Natural killer cell treated with Interleukin-12 subunit alpha and Interleukin-12 subunit beta and Interleukin-15 and Interleukin-18, amount 100 ng/mL, for 72 hours (primary cell): ENCODE measurements around the gene MUSK. TPM values are rescaled to one million over a fixed set of nuclear protein-coding genes. Genes with fewer than 3 reads are reported as not detected.

Experiments
- ATAC-seq, 2 donors: fragments of 150-1000 bp; cut with Tn5 transposase in 1 of 2; sonication (Bioruptor Pico), chemical (Tn5 transposase) in 1 of 2; 2 replicates each; pipeline ENCODE4 v1.10.0; 2021
- DNase-seq: peaks from one replicate; pipeline ENCODE4 v3.0.0; 2022; ENCODE audit warnings: low spot score
- H3K27ac Mint-ChIP-seq, 2 donors: 1 replicate in 1 of 2; 2 replicates in 1 of 2; pipeline ENCODE4 v1.8.0; 2022; ENCODE audit warnings: mixed read lengths in 2 of 2, mild to moderate bottlenecking in 1 of 2, moderate library complexity in 1 of 2
- H3K27me3 Mint-ChIP-seq, 2 donors: 1 replicate in 1 of 2; 2 replicates in 1 of 2; pipeline ENCODE4 v1.8.0; 2022; ENCODE audit warnings: mixed read lengths in 2 of 2
- H3K36me3 Mint-ChIP-seq: one replicate; pipeline ENCODE4 v1.8.0; 2022; ENCODE audit warnings: mixed read lengths
- H3K4me1 Mint-ChIP-seq, 2 donors: 1 replicate in 1 of 2; 2 replicates in 1 of 2; pipeline ENCODE4 v1.8.0; 2022; ENCODE audit warnings: low read depth in 2 of 2, mixed read lengths in 2 of 2, mild to moderate bottlenecking in 1 of 2
- H3K4me3 Mint-ChIP-seq: one replicate; pipeline ENCODE4 v1.8.0; 2022; ENCODE audit warnings: mixed read lengths
- H3K9me3 Mint-ChIP-seq: 2 replicates; pipeline ENCODE4 v1.8.0; 2022; ENCODE audit warnings: mixed read lengths
- total RNA-seq, 2 donors: library from RNA; stranded (reverse); gene quantifications; one replicate each; pipeline ENCODE4 v1.2.3, GENCODE V29; 2022

Gene MUSK
- total RNA-seq, 2 donors from 2014 or later, result not detected

- no peaks in the 10 kb centered on the region for H3K36me3 Mint-ChIP-seq
- ATAC-seq, result no peak
- DNase-seq, result no peak
- no peaks in the 10 kb centered on the region for H3K4me1 Mint-ChIP-seq
- H3K27me3 Mint-ChIP-seq, result no peaks in the 10 kb centered on the region
- no peak overlapping the region for H3K27ac Mint-ChIP-seq
- peaks cover 12% of the 10 kb centered on the region for H3K9me3 Mint-ChIP-seq
- no peak overlapping the region for H3K4me3 Mint-ChIP-seq
Measured at GRCh38 chr9:110714314-110714713, 45.7 kb downstream of the MUSK start.

- no peaks in the 10 kb centered on the region for H3K36me3 Mint-ChIP-seq
- no peaks in the 10 kb centered on the region for H3K27me3 Mint-ChIP-seq
- no peak overlapping the region for H3K4me3 Mint-ChIP-seq
- DNase-seq (no peak), ATAC-seq (no peak)
- H3K9me3 Mint-ChIP-seq, result no peaks in the 10 kb centered on the region
- H3K27ac Mint-ChIP-seq, result no peak overlapping the region
- no peaks in the 10 kb centered on the region for H3K4me1 Mint-ChIP-seq
Measured at GRCh38 chr9:110728058-110728457, 59.5 kb downstream of the MUSK start.

- no peak for ATAC-seq
- H3K27me3 Mint-ChIP-seq, result no peaks in the 10 kb centered on the region
- no peak overlapping the region for H3K4me3 Mint-ChIP-seq
- H3K9me3 Mint-ChIP-seq, result no peaks in the 10 kb centered on the region
- H3K4me1 Mint-ChIP-seq, result no peaks in the 10 kb centered on the region
- no peak for DNase-seq
- H3K27ac Mint-ChIP-seq, result no peak overlapping the region
- no peaks in the 10 kb centered on the region for H3K36me3 Mint-ChIP-seq
Measured at GRCh38 chr9:110729641-110730040, 61.0 kb downstream of the MUSK start.

GRCh38 chr9:110731437-110732028 is 62.9 kb downstream of the MUSK start:
- ATAC-seq (no peak), DNase-seq (no peak)
- no peak overlapping the region for H3K27ac Mint-ChIP-seq
- no peaks in the 10 kb centered on the region for H3K27me3 Mint-ChIP-seq
- no peaks in the 10 kb centered on the region for H3K9me3 Mint-ChIP-seq
- no peaks in the 10 kb centered on the region for H3K36me3 Mint-ChIP-seq
- no peaks in the 10 kb centered on the region for H3K4me1 Mint-ChIP-seq
- no peak overlapping the region for H3K4me3 Mint-ChIP-seq

GRCh38 chr9:110738982-110739381 is 70.4 kb downstream of the MUSK start:
- Mint-ChIP-seq H3K4me1 (no peaks in the 10 kb centered on the region), H3K27me3 (no peaks in the 10 kb centered on the region), H3K4me3 (no peak overlapping the region), H3K27ac (no peak overlapping the region), H3K36me3 (no peaks in the 10 kb centered on the region), H3K9me3 (peaks cover 3% of the 10 kb centered on the region)
- DNase-seq (no peak), ATAC-seq (no peak)

GRCh38 chr9:110742741-110743371 is 74.3 kb downstream of the MUSK start:
- Mint-ChIP-seq H3K36me3 (no peaks in the 10 kb centered on the region), H3K4me1 (no peaks in the 10 kb centered on the region), H3K4me3 (no peak overlapping the region), H3K27ac (no peak overlapping the region), H3K9me3 (no peaks in the 10 kb centered on the region), H3K27me3 (no peaks in the 10 kb centered on the region)
- no peak for ATAC-seq
- no peak for DNase-seq

GRCh38 chr9:110744715-110745384 is 76.3 kb downstream of the MUSK start:
- Mint-ChIP-seq H3K27me3 (no peaks in the 10 kb centered on the region), H3K36me3 (no peaks in the 10 kb centered on the region), H3K27ac (no peak overlapping the region), H3K4me1 (no peaks in the 10 kb centered on the region), H3K9me3 (peaks cover 3% of the 10 kb centered on the region), H3K4me3 (no peak overlapping the region)
- ATAC-seq (no peak), DNase-seq (no peak)

- ATAC-seq (no peak), DNase-seq (no peak)
- peaks cover 3% of the 10 kb centered on the region for H3K9me3 Mint-ChIP-seq
- no peak overlapping the region for H3K27ac Mint-ChIP-seq
- H3K4me3 Mint-ChIP-seq, result no peak overlapping the region
- H3K36me3 Mint-ChIP-seq, result no peaks in the 10 kb centered on the region
- no peaks in the 10 kb centered on the region for H3K4me1 Mint-ChIP-seq
- no peaks in the 10 kb centered on the region for H3K27me3 Mint-ChIP-seq
Measured at GRCh38 chr9:110745676-110746075, 77.1 kb downstream of the MUSK start.

- H3K4me1 Mint-ChIP-seq, result no peaks in the 10 kb centered on the region
- H3K4me3 Mint-ChIP-seq, result no peak overlapping the region
- H3K27ac Mint-ChIP-seq, result no peak overlapping the region
- no peaks in the 10 kb centered on the region for H3K36me3 Mint-ChIP-seq
- peaks cover 3% of the 10 kb centered on the region for H3K9me3 Mint-ChIP-seq
- ATAC-seq (no peak), DNase-seq (no peak)
- H3K27me3 Mint-ChIP-seq, result no peaks in the 10 kb centered on the region
Measured at GRCh38 chr9:110746211-110746930, 77.8 kb downstream of the MUSK start.

GRCh38 chr9:110748251-110748893 is 79.8 kb downstream of the MUSK start:
- no peak overlapping the region for H3K27ac Mint-ChIP-seq

GRCh38 chr9:110750272-110750671 is 81.7 kb downstream of the MUSK start:
- no peaks in the 10 kb centered on the region for H3K4me1 Mint-ChIP-seq
- ATAC-seq, result no peak
- no peaks in the 10 kb centered on the region for H3K27me3 Mint-ChIP-seq
- no peaks in the 10 kb centered on the region for H3K36me3 Mint-ChIP-seq
- DNase-seq, result no peak
- no peak overlapping the region for H3K4me3 Mint-ChIP-seq
- peaks cover 3% of the 10 kb centered on the region for H3K9me3 Mint-ChIP-seq
- no peak overlapping the region for H3K27ac Mint-ChIP-seq

More at GRCh38 chr9:110748251-110748893, 79.8 kb downstream of the MUSK start:
- Mint-ChIP-seq H3K9me3 (peaks cover 3% of the 10 kb centered on the region), H3K4me3 (no peak overlapping the region), H3K27me3 (no peaks in the 10 kb centered on the region), H3K4me1 (no peaks in the 10 kb centered on the region), H3K36me3 (no peaks in the 10 kb centered on the region)
- no peak for DNase-seq
- no peak for ATAC-seq

- Mint-ChIP-seq H3K4me1 (no peaks in the 10 kb centered on the region), H3K4me3 (no peak overlapping the region), H3K27me3 (no peaks in the 10 kb centered on the region), H3K9me3 (peaks cover 3% of the 10 kb centered on the region), H3K27ac (no peak overlapping the region), H3K36me3 (no peaks in the 10 kb centered on the region)
- no peak for ATAC-seq
- DNase-seq, result no peak
Measured at GRCh38 chr9:110751971-110752370, 83.4 kb downstream of the MUSK start.

GRCh38 chr9:110752766-110753165 is 84.2 kb downstream of the MUSK start:
- no peak for ATAC-seq
- H3K36me3 Mint-ChIP-seq, result no peaks in the 10 kb centered on the region
- peaks cover 3% of the 10 kb centered on the region for H3K9me3 Mint-ChIP-seq
- H3K4me3 Mint-ChIP-seq, result no peak overlapping the region
- H3K27me3 Mint-ChIP-seq, result no peaks in the 10 kb centered on the region
- H3K27ac Mint-ChIP-seq, result no peak overlapping the region
- DNase-seq, result no peak
- no peaks in the 10 kb centered on the region for H3K4me1 Mint-ChIP-seq
